ENCODE data around the gene TSHZ3. TPM values are rescaled to one million over a fixed set of nuclear protein-coding genes. Genes with fewer than 3 reads are reported as not detected.

TSHZ3 gene
- total RNA-seq, 1 experiment from 2014 or later = 0.05 TPM

DNA sequence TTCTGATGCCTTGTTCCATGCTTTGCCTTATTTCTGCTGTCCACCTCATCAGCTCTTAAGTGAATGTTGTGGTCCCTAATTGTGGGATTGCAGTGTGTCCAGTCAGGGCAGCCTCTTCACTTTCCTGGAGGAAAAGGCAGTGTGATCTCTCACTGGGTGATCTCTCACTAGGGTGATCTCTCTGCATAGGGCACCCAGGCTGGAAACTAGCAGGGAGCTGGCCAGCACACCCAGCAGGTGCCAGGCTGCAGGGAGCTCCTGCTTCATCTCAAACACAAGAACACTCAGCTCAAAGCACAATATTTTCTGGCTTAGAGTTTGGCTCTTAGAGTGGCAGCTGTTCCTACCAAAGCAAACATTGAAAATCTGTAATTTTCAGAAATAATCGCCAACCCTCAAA, 36.5 kb upstream of the TSHZ3 start (continued):
- TF ChIP-seq, protein P1, sequence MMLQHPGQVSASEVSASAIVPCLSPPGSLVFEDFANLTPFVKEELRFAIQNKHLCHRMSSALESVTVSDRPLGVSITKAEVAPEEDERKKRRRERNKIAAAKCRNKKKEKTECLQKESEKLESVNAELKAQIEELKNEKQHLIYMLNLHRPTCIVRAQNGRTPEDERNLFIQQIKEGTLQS (IDR thresholded peaks at IDR 0.05) = no peak
- TF ChIP-seq TCF7L2 (IDR thresholded peaks at IDR 0.05; ENCODE audit: borderline replicate concordance, extremely low read depth, insufficient read depth, insufficient read length) (no peak), YY1 (IDR thresholded peaks at IDR 0.05; ENCODE audit: extremely low read depth, insufficient replicate concordance, low read depth, low read length) (no peak), ZFX (IDR thresholded peaks at IDR 0.05) (no peak), POLR2A (IDR thresholded peaks at IDR 0.05; ENCODE audit: borderline replicate concordance, extremely low read depth, insufficient read depth, insufficient read length) (no peak), ELF1 (IDR thresholded peaks at IDR 0.05; ENCODE audit: borderline replicate concordance, low read depth) (no peak), CBX3 (IDR thresholded peaks at IDR 0.05; ENCODE audit: low read depth) (no peak), EGR1 (IDR thresholded peaks at IDR 0.05; ENCODE audit: low read depth) (no peak), EZH2 (IDR thresholded peaks at IDR 0.05) (no peak), EZH2phosphoT487 (IDR thresholded peaks at IDR 0.05; ENCODE audit: borderline replicate concordance) (no peak), CEBPB (IDR thresholded peaks at IDR 0.05; ENCODE audit: low read depth) (no peak), ZNF274 (IDR thresholded peaks at IDR 0.05; ENCODE audit: low read depth, low read length) (no peak), RAD21 (IDR thresholded peaks at IDR 0.05; ENCODE audit: low read depth) (no peak), JUND (IDR thresholded peaks at IDR 0.05) (no peak)
- TF ChIP-seq, protein P2, sequence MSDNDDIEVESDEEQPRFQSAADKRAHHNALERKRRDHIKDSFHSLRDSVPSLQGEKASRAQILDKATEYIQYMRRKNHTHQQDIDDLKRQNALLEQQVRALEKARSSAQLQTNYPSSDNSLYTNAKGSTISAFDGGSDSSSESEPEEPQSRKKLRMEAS (IDR thresholded peaks at IDR 0.05) = no peak
- TF ChIP-seq, protein P3, sequence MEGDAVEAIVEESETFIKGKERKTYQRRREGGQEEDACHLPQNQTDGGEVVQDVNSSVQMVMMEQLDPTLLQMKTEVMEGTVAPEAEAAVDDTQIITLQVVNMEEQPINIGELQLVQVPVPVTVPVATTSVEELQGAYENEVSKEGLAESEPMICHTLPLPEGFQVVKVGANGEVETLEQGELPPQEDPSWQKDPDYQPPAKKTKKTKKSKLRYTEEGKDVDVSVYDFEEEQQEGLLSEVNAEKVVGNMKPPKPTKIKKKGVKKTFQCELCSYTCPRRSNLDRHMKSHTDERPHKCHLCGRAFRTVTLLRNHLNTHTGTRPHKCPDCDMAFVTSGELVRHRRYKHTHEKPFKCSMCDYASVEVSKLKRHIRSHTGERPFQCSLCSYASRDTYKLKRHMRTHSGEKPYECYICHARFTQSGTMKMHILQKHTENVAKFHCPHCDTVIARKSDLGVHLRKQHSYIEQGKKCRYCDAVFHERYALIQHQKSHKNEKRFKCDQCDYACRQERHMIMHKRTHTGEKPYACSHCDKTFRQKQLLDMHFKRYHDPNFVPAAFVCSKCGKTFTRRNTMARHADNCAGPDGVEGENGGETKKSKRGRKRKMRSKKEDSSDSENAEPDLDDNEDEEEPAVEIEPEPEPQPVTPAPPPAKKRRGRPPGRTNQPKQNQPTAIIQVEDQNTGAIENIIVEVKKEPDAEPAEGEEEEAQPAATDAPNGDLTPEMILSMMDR (IDR thresholded peaks at IDR 0.05 in 2 of 3, conservative IDR thresholded peaks at IDR 0.05 in 1 of 3; ENCODE audit: borderline replicate concordance in 1 of 3, insufficient read depth in 1 of 3, low read depth in 2 of 3, low read length in 2 of 3) = no peak

Data from HCT116 (cell line).